Measurements from ENCODE around the gene PPP1R12A.
"Not testable (repeated sequence)": the region's sequence is repeated elsewhere in the genome, so short reads cannot be mapped to it uniquely, and the experiment has no call there.

PPP1R12A gene

GRCh38 chr12:79935021-79935623 lies at the start of gene PPP1R12A:
Gene PPP1R12A, minus strand, starts transcription at chr12:79935097. Its CDS starts 166 bp downstream, at chr12:79934931.
- H3K4me1 ChIP-seq (ENCODE audit: control insufficient read depth, insufficient read depth, low read length): peaks cover 4% of the 10 kb centered on the region
- peak within 1 kb of the TSS; percentile 98 for H3K9ac ChIP-seq (ENCODE audit: low read length)
- H3K4me3 ChIP-seq (ENCODE audit: low read length): peak within 1 kb of the TSS; percentile 99
- no peaks in the 10 kb centered on the region for H3K27me3 ChIP-seq (ENCODE audit: control insufficient read depth, insufficient read depth, low read length)
- no peaks in the 10 kb centered on the region for H3K36me3 ChIP-seq (ENCODE audit: control insufficient read depth, insufficient read depth, low read length)
- H3K27ac ChIP-seq (ENCODE audit: low read depth, low read length): peak within 1 kb of the TSS; percentile 99

- no peak overlapping the region for H3K4me3 ChIP-seq (ENCODE audit: low read length)
- no peaks in the 10 kb centered on the region for H3K27me3 ChIP-seq (ENCODE audit: control insufficient read depth, insufficient read depth, low read length)
- H3K36me3 ChIP-seq (ENCODE audit: control insufficient read depth, insufficient read depth, low read length): no peaks in the 10 kb centered on the region
- no peak overlapping the region for H3K27ac ChIP-seq (ENCODE audit: low read depth, low read length)
- no peak overlapping the region for H3K9ac ChIP-seq (ENCODE audit: low read length)
- peaks cover 4% of the 10 kb centered on the region for H3K4me1 ChIP-seq (ENCODE audit: control insufficient read depth, insufficient read depth, low read length)
These were observed 49.2 kb upstream of the PPP1R12A start for GRCh38 chr12:79983986-79984620.

GRCh38 chr12:79983492-79983891 lies 48.6 kb upstream of the PPP1R12A start:
- H3K4me1 ChIP-seq (ENCODE audit: control insufficient read depth, insufficient read depth, low read length): peaks cover 4% of the 10 kb centered on the region
- no peak overlapping the region for H3K27ac ChIP-seq (ENCODE audit: low read depth, low read length)
- H3K36me3 ChIP-seq (ENCODE audit: control insufficient read depth, insufficient read depth, low read length): no peaks in the 10 kb centered on the region
- no peaks in the 10 kb centered on the region for H3K27me3 ChIP-seq (ENCODE audit: control insufficient read depth, insufficient read depth, low read length)
- no peak overlapping the region for H3K4me3 ChIP-seq (ENCODE audit: low read length)
- no peak overlapping the region for H3K9ac ChIP-seq (ENCODE audit: low read length)

GRCh38 chr12:79982086-79983062 lies 47.5 kb upstream of the PPP1R12A start:
- H3K9ac ChIP-seq (ENCODE audit: low read length): no peak overlapping the region
- H3K27ac ChIP-seq (ENCODE audit: low read depth, low read length): no peak overlapping the region
- no peak overlapping the region for H3K4me3 ChIP-seq (ENCODE audit: low read length)
- peaks cover 4% of the 10 kb centered on the region for H3K4me1 ChIP-seq (ENCODE audit: control insufficient read depth, insufficient read depth, low read length)
- no peaks in the 10 kb centered on the region for H3K36me3 ChIP-seq (ENCODE audit: control insufficient read depth, insufficient read depth, low read length)
- no peaks in the 10 kb centered on the region for H3K27me3 ChIP-seq (ENCODE audit: control insufficient read depth, insufficient read depth, low read length)

GRCh38 chr12:79978692-79979091 lies 43.8 kb upstream of the PPP1R12A start:
- no peak overlapping the region for H3K27ac ChIP-seq (ENCODE audit: low read depth, low read length)
- no peaks in the 10 kb centered on the region for H3K36me3 ChIP-seq (ENCODE audit: control insufficient read depth, insufficient read depth, low read length)
- H3K27me3 ChIP-seq (ENCODE audit: control insufficient read depth, insufficient read depth, low read length): no peaks in the 10 kb centered on the region
- peaks cover 4% of the 10 kb centered on the region for H3K4me1 ChIP-seq (ENCODE audit: control insufficient read depth, insufficient read depth, low read length)
- H3K4me3 ChIP-seq (ENCODE audit: low read length): no peak overlapping the region
- no peak overlapping the region for H3K9ac ChIP-seq (ENCODE audit: low read length)

- H3K27ac ChIP-seq (ENCODE audit: low read depth, low read length); H3K36me3 ChIP-seq (ENCODE audit: control insufficient read depth, insufficient read depth, low read length); H3K27me3 ChIP-seq (ENCODE audit: control insufficient read depth, insufficient read depth, low read length); H3K4me3 ChIP-seq (ENCODE audit: low read length); H3K9ac ChIP-seq (ENCODE audit: low read length); H3K4me1 ChIP-seq (ENCODE audit: control insufficient read depth, insufficient read depth, low read length): not testable (repeated sequence)
These were observed 43.1 kb upstream of the PPP1R12A start for GRCh38 chr12:79977856-79978460.

- H3K4me1 ChIP-seq (ENCODE audit: control insufficient read depth, insufficient read depth, low read length): peaks cover 8% of the 10 kb centered on the region
- H3K36me3 ChIP-seq (ENCODE audit: control insufficient read depth, insufficient read depth, low read length): no peaks in the 10 kb centered on the region
- no peak overlapping the region for H3K4me3 ChIP-seq (ENCODE audit: low read length)
- no peak overlapping the region for H3K27ac ChIP-seq (ENCODE audit: low read depth, low read length)
- H3K27me3 ChIP-seq (ENCODE audit: control insufficient read depth, insufficient read depth, low read length): no peaks in the 10 kb centered on the region
- H3K9ac ChIP-seq (ENCODE audit: low read length): no peak overlapping the region
These were observed 40.2 kb upstream of the PPP1R12A start for GRCh38 chr12:79975143-79975542.

- no peak overlapping the region for H3K9ac ChIP-seq (ENCODE audit: low read length)
- no peaks in the 10 kb centered on the region for H3K36me3 ChIP-seq (ENCODE audit: control insufficient read depth, insufficient read depth, low read length)
- peaks cover 8% of the 10 kb centered on the region for H3K4me1 ChIP-seq (ENCODE audit: control insufficient read depth, insufficient read depth, low read length)
- H3K27me3 ChIP-seq (ENCODE audit: control insufficient read depth, insufficient read depth, low read length): no peaks in the 10 kb centered on the region
- peak overlapping the region; percentile 64 for H3K27ac ChIP-seq (ENCODE audit: low read depth, low read length)
- no peak overlapping the region for H3K4me3 ChIP-seq (ENCODE audit: low read length)
These were observed 38.9 kb upstream of the PPP1R12A start for GRCh38 chr12:79973801-79974200.

GRCh38 chr12:79964100-79964627 lies 29.3 kb upstream of the PPP1R12A start:
- Histone ChIP-seq H3K27me3 (ENCODE audit: control insufficient read depth, insufficient read depth, low read length) (no peaks in the 10 kb centered on the region), H3K36me3 (ENCODE audit: control insufficient read depth, insufficient read depth, low read length) (no peaks in the 10 kb centered on the region), H3K27ac (ENCODE audit: low read depth, low read length) (no peak overlapping the region), H3K9ac (ENCODE audit: low read length) (no peak overlapping the region), H3K4me1 (ENCODE audit: control insufficient read depth, insufficient read depth, low read length) (no peaks in the 10 kb centered on the region), H3K4me3 (ENCODE audit: low read length) (no peak overlapping the region)

- Histone ChIP-seq H3K27ac (ENCODE audit: low read depth, low read length) (no peak overlapping the region), H3K9ac (ENCODE audit: low read length) (no peak overlapping the region), H3K4me1 (ENCODE audit: control insufficient read depth, insufficient read depth, low read length) (no peaks in the 10 kb centered on the region), H3K4me3 (ENCODE audit: low read length) (no peak overlapping the region), H3K27me3 (ENCODE audit: control insufficient read depth, insufficient read depth, low read length) (no peaks in the 10 kb centered on the region), H3K36me3 (ENCODE audit: control insufficient read depth, insufficient read depth, low read length) (no peaks in the 10 kb centered on the region)
These were observed 26.5 kb upstream of the PPP1R12A start for GRCh38 chr12:79961411-79961810.

GRCh38 chr12:79959484-79959883 lies 24.6 kb upstream of the PPP1R12A start:
- Histone ChIP-seq H3K27me3 (ENCODE audit: control insufficient read depth, insufficient read depth, low read length) (no peaks in the 10 kb centered on the region), H3K4me3 (ENCODE audit: low read length) (no peak overlapping the region), H3K36me3 (ENCODE audit: control insufficient read depth, insufficient read depth, low read length) (no peaks in the 10 kb centered on the region), H3K9ac (ENCODE audit: low read length) (no peak overlapping the region), H3K4me1 (ENCODE audit: control insufficient read depth, insufficient read depth, low read length) (no peaks in the 10 kb centered on the region), H3K27ac (ENCODE audit: low read depth, low read length) (no peak overlapping the region)

GRCh38 chr12:79956896-79957295 lies 22.0 kb upstream of the PPP1R12A start:
- Histone ChIP-seq H3K4me1 (ENCODE audit: control insufficient read depth, insufficient read depth, low read length) (no peaks in the 10 kb centered on the region), H3K4me3 (ENCODE audit: low read length) (no peak overlapping the region), H3K27me3 (ENCODE audit: control insufficient read depth, insufficient read depth, low read length) (no peaks in the 10 kb centered on the region), H3K27ac (ENCODE audit: low read depth, low read length) (no peak overlapping the region), H3K36me3 (ENCODE audit: control insufficient read depth, insufficient read depth, low read length) (no peaks in the 10 kb centered on the region), H3K9ac (ENCODE audit: low read length) (no peak overlapping the region)
